B cell (primary cell): Measurements from ENCODE around the gene SH3RF1. TPM values are rescaled to one million over a fixed set of nuclear protein-coding genes. Genes with fewer than 3 reads are reported as not detected.
A peak's percentile ranks its signal among the peaks of the same experiment; 100 is the strongest.

Experiments
- ATAC-seq: fragments of 200-7000 bp; cut with Tn5 transposase; one replicate; pipeline ENCODE4 v1.10.0; 2021; ENCODE audit warnings: low read depth, mild to moderate bottlenecking, moderate number of reproducible peaks, moderate library complexity
- CTCF ChIA-PET: fragments of 350-600 bp; sonication (Branson Sonifier 250); formaldehyde crosslinking; loops from one replicate; lab custom pipeline; 2021; ENCODE audit warnings: antibody characterized with exemption, inconsistent platforms; lab: Charles Lee
- POLR2A ChIA-PET: fragments of 350-600 bp; sonication (Branson Sonifier 250); formaldehyde crosslinking; loops from one replicate; lab custom pipeline; 2021; ENCODE audit warnings: antibody characterized with exemption; lab: Charles Lee
- DNase-seq: peaks from one replicate; pipeline ENCODE4 v3.0.0; 2013
- H2AFZ ChIP-seq: 2 replicates; pipeline ENCODE4 v1.6.1; 2012; ENCODE audit warnings: mild to moderate bottlenecking, low read depth, low read length; ENCODE audit not compliant: insufficient read depth, poor library complexity, severe bottlenecking
- H3K27ac ChIP-seq, 2 donors: 1 replicate in 1 of 2; 2 replicates in 1 of 2; pipeline ENCODE4 v1.5.1; 2012 to 2013; ENCODE audit warnings: low read length in 2 of 2, mild to moderate bottlenecking in 2 of 2, moderate library complexity in 1 of 2
- H3K27me3 ChIP-seq, 4 experiments: fragments of 200-600 bp in 1 of 4; sonication (generic) in 1 of 4; replicated peaks in 1 of 4; 1 replicate in 2 of 4; 2 replicates in 2 of 4; pipeline versions ENCODE4 v1.6.1 to v1.7.0; 2013 to 2016; ENCODE audit warnings: low read length in 3 of 4, mild to moderate bottlenecking in 2 of 4, mixed read lengths in 1 of 4, moderate library complexity in 1 of 4; ENCODE audit not compliant: insufficient read depth in 4 of 4, control insufficient read depth in 3 of 4; ENCODE audit errors: control extremely low read depth in 1 of 4
- H3K36me3 ChIP-seq, 2 experiments: replicated peaks in 1 of 2; 1 replicate in 1 of 2; 2 replicates in 1 of 2; pipeline versions ENCODE4 v1.6.1 to v1.7.1; 2013; ENCODE audit warnings: low read length in 1 of 2; ENCODE audit not compliant: insufficient read depth in 2 of 2, control insufficient read depth in 1 of 2; ENCODE audit errors: control extremely low read depth in 1 of 2, extremely low read depth in 1 of 2
- H3K4me1 ChIP-seq, 2 donors: fragments of 200-600 bp in 1 of 2; sonication (generic) in 1 of 2; 1 replicate in 1 of 2; 2 replicates in 1 of 2; pipeline versions ENCODE4 v1.5.1 to v1.6.1; 2013 to 2017; ENCODE audit warnings: low read length in 2 of 2; ENCODE audit not compliant: control insufficient read depth in 2 of 2, insufficient read depth in 2 of 2
- H3K4me2 ChIP-seq: replicated peaks from 2 replicates; pipeline ENCODE3; 2012; ENCODE audit warnings: mild to moderate bottlenecking, low read depth, low read length; ENCODE audit not compliant: poor library complexity, severe bottlenecking
- H3K4me3 ChIP-seq, 5 experiments: fragments of 200-600 bp in 1 of 5; sonication (generic) in 1 of 5; 1 replicate in 3 of 5; 2 replicates in 2 of 5; pipeline versions ENCODE4 v1.5.1 to v1.7.0; 2011 to 2016; ENCODE audit warnings: low read length in 4 of 5, mild to moderate bottlenecking in 4 of 5, low read depth in 2 of 5, control low read depth in 1 of 5, moderate library complexity in 1 of 5; ENCODE audit not compliant: insufficient read depth in 1 of 5; ENCODE audit errors: control extremely low read depth in 1 of 5, extremely low read depth in 1 of 5
- H3K79me2 ChIP-seq: fragments of 200-600 bp; sonication (generic); one replicate; pipeline ENCODE4 v1.6.0; 2016; ENCODE audit warnings: low read length; ENCODE audit not compliant: control insufficient read depth, insufficient read depth
- H3K9ac ChIP-seq: fragments of 200-600 bp; sonication (generic); 2 replicates; pipeline ENCODE4 v1.6.1; 2017; ENCODE audit warnings: mild to moderate bottlenecking, low read length, moderate library complexity
- H3K9me3 ChIP-seq, 3 donors: one replicate each; pipeline versions ENCODE4 v1.6.1 to v1.7.1; 2013; ENCODE audit warnings: low read length in 2 of 3; ENCODE audit not compliant: control insufficient read depth in 2 of 3, insufficient read depth in 1 of 3; ENCODE audit errors: control extremely low read depth in 1 of 3
- H4K20me1 ChIP-seq: 2 replicates; pipeline ENCODE4 v1.6.0; 2012; ENCODE audit warnings: mild to moderate bottlenecking, low read length; ENCODE audit not compliant: insufficient read depth, control insufficient read depth, poor library complexity, severe bottlenecking
- H3K27ac Mint-ChIP-seq: one replicate; pipeline ENCODE4 v1.8.0; 2021; ENCODE audit warnings: mixed read lengths
- H3K27me3 Mint-ChIP-seq: one replicate; pipeline ENCODE4 v1.8.0; 2021; ENCODE audit warnings: mixed read lengths
- H3K4me1 Mint-ChIP-seq: one replicate; pipeline ENCODE4 v1.8.0; 2021; ENCODE audit warnings: mixed read lengths
- H3K4me3 Mint-ChIP-seq: one replicate; pipeline ENCODE4 v1.8.0; 2021; ENCODE audit warnings: mixed read lengths
- H3K9me3 Mint-ChIP-seq: one replicate; pipeline ENCODE4 v1.8.0; 2022; ENCODE audit warnings: mixed read lengths; ENCODE audit not compliant: insufficient read depth
- CTCF ChIP-seq: fragments of 200-600 bp; IDR thresholded peaks from one replicate; pipeline ENCODE4 v1.8.0; 2022; ENCODE audit warnings: antibody characterized with exemption, mild to moderate bottlenecking
- EZH2 ChIP-seq: IDR thresholded peaks from 2 replicates; pipeline ENCODE4 v1.6.1; 2012; ENCODE audit warnings: borderline replicate concordance, low read depth, mild to moderate bottlenecking, moderate library complexity, low read length; ENCODE audit not compliant: insufficient read depth, poor library complexity, severe bottlenecking
- whole genome bisulfite sequencing: methylation state at CpG from one replicate; pipeline ENCODE4 v1.1.5; 2013; ENCODE audit warnings: missing lambda C conversion rate; ENCODE audit not compliant: insufficient coverage; 5-methylcytosine and 5-hydroxymethylcytosine counted together
- intact Hi-C: fragments of 100-400 bp; cut with micrococcal nuclease; formaldehyde crosslinking; loops from one replicate; pipeline ENCODE4 v1.10.0; 2022
- polyA plus RNA-seq: library from polyadenylated mRNA; depleted of rRNA; stranded (reverse); fragments of >200 nt; gene quantifications from 2 replicates; pipeline ENCODE4 v1.2.3, GENCODE V29; 2012
- total RNA-seq, 2 donors: library from RNA; stranded (reverse); fragments of 120-200 nt in 1 of 2; gene quantifications; 1 replicate in 1 of 2; 2 replicates in 1 of 2; pipeline versions ENCODE4 v1.2.3 to v1.2.4, GENCODE V29; 2013 to 2022

Gene SH3RF1
- total and polyA plus RNA-seq, 2 donors (not counting 1 experiment from before 2014, with no cell fraction given) = 2.0 to 5.4 TPM

DNA sequence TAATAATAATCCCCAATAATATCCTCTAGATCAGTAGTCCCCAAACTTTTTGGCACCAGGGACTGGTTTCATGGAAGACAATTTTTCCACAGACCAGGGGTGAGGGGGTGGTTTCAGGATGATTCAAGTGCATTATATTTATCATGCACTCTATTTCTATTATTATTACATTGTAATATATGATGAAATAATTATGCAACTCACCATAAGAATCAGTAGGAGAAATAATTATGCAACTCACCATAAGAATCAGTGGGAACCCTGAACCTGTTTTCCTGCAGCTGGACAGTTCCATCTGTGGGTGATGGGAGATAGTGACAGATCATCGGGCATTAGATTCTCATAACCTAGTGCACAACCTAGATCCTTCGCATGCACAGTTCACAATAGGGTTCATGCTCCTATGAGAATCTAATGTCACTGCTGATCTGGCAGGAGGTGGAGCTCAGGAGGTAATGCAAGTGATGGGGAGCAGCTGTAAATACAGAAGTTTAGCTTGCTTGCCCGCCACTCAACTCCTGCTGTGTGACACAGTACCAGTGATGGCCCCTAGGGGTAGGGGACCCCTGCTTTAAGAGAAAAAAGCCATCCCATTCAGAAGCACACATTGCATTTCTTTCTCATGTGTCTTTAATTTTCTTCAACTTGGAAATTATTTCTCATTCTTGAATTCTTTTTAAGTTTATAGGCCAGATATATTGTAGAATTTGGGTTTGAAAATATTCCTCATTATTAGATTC, 16.0 kb upstream of the SH3RF1 start:
- no peaks in the 10 kb centered on the region for H3K27me3 Mint-ChIP-seq
- peaks cover 5% of the 10 kb centered on the region for H3K9me3 Mint-ChIP-seq
- CTCF ChIA-PET = no interaction called here
- no peak overlapping the region for H2AFZ ChIP-seq
- POLR2A ChIA-PET = no interaction called here
- peaks cover 12% of the 10 kb centered on the region for H3K4me1 Mint-ChIP-seq
- H4K20me1 ChIP-seq = no peaks in the 10 kb centered on the region
- H3K79me2 ChIP-seq = no peaks in the 10 kb centered on the region
- 86% methylated on average over 1 of the region's 3 CpGs for WGBS
- no peak overlapping the region for H3K4me3 Mint-ChIP-seq
- no peak overlapping the region for H3K27ac ChIP-seq
- peaks cover 3 to 6% of the 10 kb centered on the region in 2 donors for H3K4me1 ChIP-seq
- no peak for DNase-seq
- TF ChIP-seq EZH2 = no peak
- peak; percentile 43 for TF ChIP-seq CTCF
- no peak overlapping the region for H3K4me3 ChIP-seq
- no peaks in the 10 kb centered on the region for H3K36me3 ChIP-seq
- no peak overlapping the region for H3K4me2 ChIP-seq
- no peaks in the 10 kb centered on the region for H3K27me3 ChIP-seq
- no peak overlapping the region for H3K9ac ChIP-seq
- no peak overlapping the region for H3K27ac Mint-ChIP-seq
- peaks cover 0 to 13% (median 3%) of the 10 kb centered on the region in 3 donors for H3K9me3 ChIP-seq
- intact Hi-C loops = no loop called here
- no peak for ATAC-seq

- H3K27ac Mint-ChIP-seq = no peak overlapping the region
These were observed 12.4 kb upstream of the SH3RF1 start for GRCh38 chr4:169283114-169283509.

More at GRCh38 chr4:169283114-169283509, 12.4 kb upstream of the SH3RF1 start:
- ATAC-seq (no peak), DNase-seq (no peak)
- intact Hi-C loops = no loop called here
- peaks cover 0 to 8% (median 3%) of the 10 kb centered on the region in 3 donors for H3K9me3 ChIP-seq
- no peaks in the 10 kb centered on the region for H4K20me1 ChIP-seq
- TF ChIP-seq CTCF = no peak
- TF ChIP-seq EZH2 = no peak
- no peak overlapping the region for H3K4me2 ChIP-seq
- no peak overlapping the region for H3K27ac ChIP-seq
- no peak overlapping the region for H3K9ac ChIP-seq
- H2AFZ ChIP-seq = no peak overlapping the region
- no peaks in the 10 kb centered on the region for H3K79me2 ChIP-seq
- POLR2A ChIA-PET = no interaction called here
- Mint-ChIP-seq H3K4me3 (no peak overlapping the region), H3K4me1 (peaks cover 7% of the 10 kb centered on the region), H3K9me3 (peaks cover 5% of the 10 kb centered on the region), H3K27me3 (no peaks in the 10 kb centered on the region)
- peaks cover 3 to 4% of the 10 kb centered on the region in 2 donors for H3K4me1 ChIP-seq
- CTCF ChIA-PET = no interaction called here
- 100% methylated on average over 3 of the region's 4 CpGs for WGBS
- H3K36me3 ChIP-seq = no peaks in the 10 kb centered on the region
- no peak overlapping the region for H3K4me3 ChIP-seq
- H3K27me3 ChIP-seq = no peaks in the 10 kb centered on the region
